ENCODE results near the gene CNGA3.
"Not testable (repeated sequence)": the region's sequence is repeated elsewhere in the genome, so short reads cannot be mapped to it uniquely, and the experiment has no call there.

Gene CNGA3

DNA sequence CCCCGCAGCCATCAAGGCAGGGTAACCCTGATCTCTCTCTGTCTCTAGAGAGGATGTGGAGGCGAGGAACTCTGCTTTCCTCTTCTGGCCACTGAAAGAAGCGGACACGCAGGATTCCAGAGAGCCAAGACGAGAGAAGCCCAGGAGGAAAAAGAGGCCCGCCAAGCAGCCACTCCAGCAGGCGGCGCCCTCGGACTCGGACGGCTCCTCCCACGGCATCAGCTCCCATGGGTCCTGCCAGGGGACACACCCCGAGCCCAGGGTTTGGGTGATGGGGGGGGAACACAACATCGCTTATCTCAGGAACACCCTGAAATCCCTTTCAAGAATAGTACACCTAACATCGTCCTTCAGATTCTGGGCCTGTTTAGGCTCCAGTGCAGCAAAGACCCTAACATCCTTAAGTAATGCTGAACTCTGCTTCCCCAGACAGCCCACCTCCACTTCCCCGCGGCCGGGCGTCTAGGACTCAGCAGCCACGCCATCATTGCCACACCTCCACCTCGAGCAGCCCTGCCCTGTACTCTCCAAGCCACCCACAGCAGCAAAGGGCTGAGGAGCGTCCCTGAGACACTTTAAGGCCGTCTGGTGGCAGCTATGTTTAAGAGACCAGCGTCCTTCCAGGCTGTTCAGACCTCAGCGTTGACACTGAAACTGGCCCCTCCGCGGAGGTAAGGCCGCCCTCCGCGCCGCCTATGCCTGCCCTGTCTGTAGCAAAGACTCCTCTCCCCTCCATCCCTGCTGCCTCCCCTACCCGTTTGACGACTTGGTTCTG lies 34.3 kb upstream of the CNGA3 start:
- no peak for DNase-seq (ENCODE audit: low read depth, low spot score)
- POLR2A ChIA-PET = no interaction called here
- TF ChIP-seq, protein P1, sequence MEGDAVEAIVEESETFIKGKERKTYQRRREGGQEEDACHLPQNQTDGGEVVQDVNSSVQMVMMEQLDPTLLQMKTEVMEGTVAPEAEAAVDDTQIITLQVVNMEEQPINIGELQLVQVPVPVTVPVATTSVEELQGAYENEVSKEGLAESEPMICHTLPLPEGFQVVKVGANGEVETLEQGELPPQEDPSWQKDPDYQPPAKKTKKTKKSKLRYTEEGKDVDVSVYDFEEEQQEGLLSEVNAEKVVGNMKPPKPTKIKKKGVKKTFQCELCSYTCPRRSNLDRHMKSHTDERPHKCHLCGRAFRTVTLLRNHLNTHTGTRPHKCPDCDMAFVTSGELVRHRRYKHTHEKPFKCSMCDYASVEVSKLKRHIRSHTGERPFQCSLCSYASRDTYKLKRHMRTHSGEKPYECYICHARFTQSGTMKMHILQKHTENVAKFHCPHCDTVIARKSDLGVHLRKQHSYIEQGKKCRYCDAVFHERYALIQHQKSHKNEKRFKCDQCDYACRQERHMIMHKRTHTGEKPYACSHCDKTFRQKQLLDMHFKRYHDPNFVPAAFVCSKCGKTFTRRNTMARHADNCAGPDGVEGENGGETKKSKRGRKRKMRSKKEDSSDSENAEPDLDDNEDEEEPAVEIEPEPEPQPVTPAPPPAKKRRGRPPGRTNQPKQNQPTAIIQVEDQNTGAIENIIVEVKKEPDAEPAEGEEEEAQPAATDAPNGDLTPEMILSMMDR (IDR thresholded peaks at IDR 0.05; ENCODE audit: insufficient read depth, low read length, missing control alignments) = no peak
- H3K4me3 ChIP-seq (ENCODE audit: low read depth, low read length) = no peak overlapping the region
- CTCF ChIA-PET = no interaction called here

- POLR2A ChIA-PET = no interaction called here
- no peak for DNase-seq (ENCODE audit: low read depth, low spot score)
- TF ChIP-seq, protein P1 (IDR thresholded peaks at IDR 0.05; ENCODE audit: insufficient read depth, low read length, missing control alignments) = no peak
- H3K4me3 ChIP-seq (ENCODE audit: low read depth, low read length) = no peak overlapping the region
- CTCF ChIA-PET = no interaction called here
These were observed 32.6 kb upstream of the CNGA3 start for GRCh38 chr2:98313492-98314250.

- DNase-seq (ENCODE audit: low read depth, low spot score) = no peak
- TF ChIP-seq, protein P1 (IDR thresholded peaks at IDR 0.05; ENCODE audit: insufficient read depth, low read length, missing control alignments) = no peak
- ChIA-PET POLR2A (no interaction called here), CTCF (no interaction called here)
- no peak overlapping the region for H3K4me3 ChIP-seq (ENCODE audit: low read depth, low read length)
These were observed 32.0 kb upstream of the CNGA3 start for GRCh38 chr2:98314251-98314650.

GRCh38 chr2:98315957-98316356 lies 30.3 kb upstream of the CNGA3 start:
- CTCF ChIA-PET = no interaction called here
- TF ChIP-seq, protein P1 (IDR thresholded peaks at IDR 0.05; ENCODE audit: insufficient read depth, low read length, missing control alignments) = no peak
- POLR2A ChIA-PET = no interaction called here

DNA sequence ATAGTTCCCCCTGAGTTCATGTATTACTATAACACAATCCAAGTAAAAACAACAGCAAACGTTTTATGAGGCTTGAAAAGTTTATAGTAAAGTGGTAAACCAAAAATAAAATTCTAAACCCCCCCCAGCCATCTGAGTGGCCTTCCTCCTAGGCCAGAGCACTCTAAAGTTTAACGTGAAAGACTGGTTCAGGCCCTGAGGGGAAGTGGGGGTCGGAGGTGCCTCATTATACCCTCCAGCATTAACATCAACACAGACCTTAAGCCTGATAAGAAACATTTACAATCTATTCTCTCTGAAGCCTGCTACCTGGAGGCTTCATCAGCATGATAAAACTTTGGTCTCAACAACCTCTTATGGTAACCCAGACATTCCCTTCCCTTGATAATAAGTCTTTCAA lies 29.0 kb upstream of the CNGA3 start:
- no peak for DNase-seq (ENCODE audit: low read depth, low spot score)
- ChIA-PET POLR2A (no interaction called here), CTCF (no interaction called here)
- TF ChIP-seq, protein P1 (IDR thresholded peaks at IDR 0.05; ENCODE audit: insufficient read depth, low read length, missing control alignments) = no peak
- H3K4me3 ChIP-seq (ENCODE audit: low read depth, low read length) = no peak overlapping the region

More at GRCh38 chr2:98315957-98316356, 30.3 kb upstream of the CNGA3 start:
- DNase-seq (ENCODE audit: low read depth, low spot score) = no peak
- no peak overlapping the region for H3K4me3 ChIP-seq (ENCODE audit: low read depth, low read length)

DNA sequence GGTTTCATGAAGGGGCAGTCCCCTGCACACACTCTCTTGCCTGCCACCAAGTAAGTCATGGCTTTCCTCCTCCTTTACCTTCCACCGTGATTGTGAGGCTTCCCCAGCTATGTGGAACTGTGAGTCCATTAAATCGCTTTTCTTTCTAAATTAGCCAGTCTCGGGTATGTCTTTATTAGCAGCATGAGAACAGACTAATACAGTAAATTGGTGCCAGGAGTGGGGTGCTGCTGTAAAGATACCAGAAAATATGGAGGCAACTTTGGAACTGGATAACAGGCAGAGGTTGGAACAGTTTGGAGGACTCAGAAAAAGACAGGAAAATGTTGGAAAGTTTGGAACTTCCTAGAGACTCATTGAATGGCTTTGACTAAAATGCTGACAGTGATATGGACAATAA lies 26.1 kb upstream of the CNGA3 start:
- H3K4me3 ChIP-seq (ENCODE audit: low read depth, low read length); POLR2A ChIA-PET; CTCF ChIA-PET; DNase-seq (ENCODE audit: low read depth, low spot score): not testable (repeated sequence)

Measured in AG04449 (cell line).